CD4-positive, alpha-beta T cell treated with Interleukin-17A for 1 hour (primary cell): ENCODE data around the gene DOCK7.

Experiments
- DNase-seq: peaks from one replicate; pipeline ENCODE4 v3.0.0-alpha.2; 2020

The DOCK7 gene

DNA sequence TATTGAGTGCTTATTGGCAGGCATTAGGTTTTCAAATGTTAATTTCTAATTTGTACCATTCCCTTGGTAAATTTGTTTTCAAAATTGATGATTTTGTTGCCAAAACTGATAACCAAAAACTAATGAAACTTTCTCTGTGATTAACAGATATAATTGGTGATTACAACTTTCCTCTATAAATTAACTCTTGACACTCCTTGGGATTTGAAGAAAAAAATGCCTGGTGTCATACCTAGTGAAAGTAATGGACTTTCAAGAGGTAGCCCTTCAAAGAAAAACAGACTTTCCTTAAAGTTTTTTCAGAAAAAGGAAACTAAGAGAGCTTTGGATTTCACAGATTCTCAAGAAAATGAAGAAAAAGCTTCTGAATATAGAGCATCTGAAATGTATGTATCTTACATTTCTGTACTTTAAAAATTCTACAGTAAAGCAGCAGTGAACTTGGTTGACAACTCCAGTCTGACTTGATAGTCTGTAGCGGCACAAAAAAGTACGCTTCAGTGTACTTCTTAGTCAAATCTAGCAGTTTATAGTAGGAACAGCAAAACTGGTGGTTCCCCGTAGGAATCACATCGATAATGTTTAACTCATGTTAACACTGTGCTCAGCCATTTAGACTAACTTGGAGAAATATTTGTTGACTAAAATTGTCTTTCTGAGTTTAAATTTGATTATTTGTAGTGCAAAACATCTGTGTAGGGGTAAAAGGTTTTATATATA is 248.4 kb downstream of the DOCK7 start:
- DNase-seq = peak; percentile 11

DNA sequence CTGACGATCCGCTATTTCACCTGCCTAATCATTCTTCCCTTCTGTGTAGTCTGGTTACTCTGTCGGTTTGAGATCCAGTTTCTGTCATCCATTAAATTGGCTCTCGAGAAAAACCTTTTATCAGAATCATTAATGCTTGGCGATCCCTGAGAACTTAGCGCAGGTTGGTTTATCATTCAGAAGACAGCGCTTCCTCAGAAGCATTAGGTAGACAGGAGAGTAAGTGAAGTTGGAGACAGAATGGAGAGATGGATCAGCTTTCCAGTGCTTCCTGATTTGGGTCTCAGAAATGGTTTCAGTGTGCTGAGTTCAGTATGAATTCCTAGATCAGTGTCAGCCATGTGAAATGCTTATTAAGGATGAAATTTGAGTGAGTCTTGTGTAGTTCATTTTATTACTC is 250.0 kb downstream of the DOCK7 start:
- DNase-seq = peak; percentile 7

DNA sequence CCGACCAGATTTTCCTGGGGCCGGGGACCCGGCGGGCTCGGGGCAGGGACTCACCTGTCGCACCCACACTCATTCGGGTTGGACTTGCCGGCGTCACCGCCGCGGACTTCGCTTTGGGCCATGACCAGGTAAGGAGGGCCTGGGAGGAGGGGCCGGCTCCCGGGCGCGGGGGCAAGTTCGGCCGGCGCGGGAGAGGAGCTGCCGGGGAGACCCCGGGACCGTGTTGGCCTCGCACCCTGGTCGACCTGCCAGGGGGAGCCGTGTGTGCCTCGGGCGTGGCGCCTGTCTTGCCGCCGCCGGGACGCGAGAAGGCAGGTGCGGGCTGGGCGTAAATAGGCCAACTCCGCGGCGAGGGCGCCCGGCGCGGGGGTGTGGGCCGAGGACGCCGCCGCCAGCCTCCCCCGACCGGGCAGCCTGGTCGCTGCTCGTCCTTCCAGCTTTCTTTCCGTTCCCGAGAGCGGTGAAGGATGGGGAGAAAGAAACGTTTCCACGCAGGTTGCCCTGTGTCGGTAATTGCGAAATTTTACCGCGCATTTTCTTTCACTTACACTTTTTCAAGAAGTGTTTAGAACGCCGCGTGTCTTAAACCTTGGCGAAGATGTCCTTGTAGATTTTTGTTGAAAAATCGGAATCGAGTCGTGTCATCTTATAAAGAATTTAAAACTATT is 250.8 kb downstream of the DOCK7 start:
- DNase-seq = no peak

DNA sequence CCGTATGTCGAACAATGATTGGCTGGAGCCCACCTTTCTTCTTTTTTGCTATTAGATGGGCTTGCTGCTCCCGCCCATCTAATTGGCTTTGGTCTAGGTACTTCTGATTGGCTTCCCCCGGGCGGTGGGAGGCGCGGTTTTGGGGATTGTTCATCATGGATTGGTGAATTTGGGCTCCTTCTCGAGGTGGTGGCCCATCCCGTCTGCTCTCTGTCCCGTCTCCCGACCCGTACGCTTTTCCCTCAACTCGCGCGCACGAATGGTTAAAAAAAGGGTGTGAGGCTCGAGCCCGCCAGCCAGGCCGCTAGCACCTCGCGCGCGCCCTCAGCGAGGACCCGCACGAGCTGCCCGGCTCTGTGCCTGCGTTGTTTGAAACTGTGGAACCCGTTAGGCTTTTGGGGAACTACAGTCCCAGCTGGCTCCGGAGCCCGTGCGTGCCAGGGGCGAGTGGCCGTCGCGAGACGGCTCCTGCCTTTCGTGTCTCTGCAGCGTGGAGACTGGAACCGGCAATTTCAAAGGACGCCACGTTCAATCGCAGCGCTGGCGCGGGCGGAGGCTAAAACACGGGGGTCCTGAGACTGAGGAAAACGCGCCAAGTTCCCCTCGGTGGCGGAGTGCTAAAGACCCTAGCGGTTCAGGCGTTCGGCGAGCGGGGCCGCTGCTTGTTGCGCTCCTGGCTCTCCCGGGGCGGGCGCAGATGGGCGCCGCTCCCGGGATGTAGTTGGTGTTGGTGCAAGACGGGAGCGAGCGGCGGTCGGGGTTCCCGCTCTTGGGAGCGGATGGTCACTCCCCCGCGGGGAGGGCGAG is 251.5 kb downstream of the DOCK7 start, which contains the start of gene USP1:
Gene USP1 (plus strand): TSS at position 584 of the 807 bp plus-strand sequence. CDS start 2,819 bp downstream, outside the sequence.
- peak; percentile 100 for DNase-seq

DNA sequence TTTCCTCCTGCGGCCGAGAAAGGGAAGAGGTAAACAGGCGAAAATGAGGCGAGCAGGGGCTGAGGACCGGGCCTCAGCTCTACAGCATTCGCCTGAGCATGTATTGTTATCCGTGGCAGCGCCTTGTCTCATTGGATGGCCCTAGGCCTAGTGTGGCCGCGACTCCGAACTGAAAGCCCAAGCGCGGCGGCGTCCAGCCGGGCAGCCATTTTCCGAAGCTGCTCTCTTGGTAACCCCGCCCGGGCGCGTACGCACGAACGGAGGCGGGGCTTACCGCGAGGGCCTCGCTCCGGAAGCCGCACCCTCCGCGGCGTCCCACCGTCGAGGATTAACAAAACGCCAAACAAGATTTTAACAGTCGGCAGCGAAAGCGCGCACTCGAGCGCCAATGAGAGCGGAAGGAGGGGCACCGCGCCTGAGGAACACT is 252.1 kb downstream of the DOCK7 start:
- DNase-seq = no peak

DNA sequence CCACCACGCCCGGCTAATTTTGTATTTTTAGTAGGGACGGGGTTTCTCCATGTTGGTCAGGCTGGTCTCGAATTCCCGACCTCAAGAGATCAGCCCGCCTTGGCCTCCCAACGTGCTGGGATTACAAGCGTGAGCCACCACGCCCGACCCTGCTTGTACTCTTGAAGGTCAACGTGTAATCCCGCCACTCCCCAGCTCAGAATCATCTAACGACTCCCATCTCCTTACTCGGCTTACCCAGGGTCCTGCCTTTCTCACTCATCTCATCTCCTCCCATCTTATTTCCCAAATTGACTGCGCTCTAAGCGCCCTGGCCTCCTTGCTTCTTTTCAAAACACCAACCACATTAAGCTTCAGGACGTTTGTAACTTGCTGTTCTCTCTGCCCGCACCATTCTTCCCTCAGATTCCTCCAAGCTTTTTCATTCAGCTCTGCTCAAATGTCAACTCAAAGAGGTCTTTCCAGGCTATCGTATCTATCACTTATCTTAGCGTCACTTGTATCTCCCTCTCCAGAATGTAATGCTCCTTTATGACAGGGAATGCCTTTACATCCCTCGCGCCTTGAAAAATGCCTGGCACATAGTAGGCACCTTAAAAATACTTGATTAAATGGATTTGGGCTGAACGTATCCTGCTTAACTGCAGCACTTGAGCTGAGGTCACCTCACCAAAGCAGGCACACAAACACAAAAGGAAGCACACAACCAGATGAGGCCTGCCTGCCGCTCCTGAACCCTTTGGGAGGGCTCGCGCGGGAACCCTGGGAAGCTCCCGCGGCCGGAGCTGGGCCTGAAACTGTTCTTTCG is 252.8 kb downstream of the DOCK7 start:
- no peak for DNase-seq

DNA sequence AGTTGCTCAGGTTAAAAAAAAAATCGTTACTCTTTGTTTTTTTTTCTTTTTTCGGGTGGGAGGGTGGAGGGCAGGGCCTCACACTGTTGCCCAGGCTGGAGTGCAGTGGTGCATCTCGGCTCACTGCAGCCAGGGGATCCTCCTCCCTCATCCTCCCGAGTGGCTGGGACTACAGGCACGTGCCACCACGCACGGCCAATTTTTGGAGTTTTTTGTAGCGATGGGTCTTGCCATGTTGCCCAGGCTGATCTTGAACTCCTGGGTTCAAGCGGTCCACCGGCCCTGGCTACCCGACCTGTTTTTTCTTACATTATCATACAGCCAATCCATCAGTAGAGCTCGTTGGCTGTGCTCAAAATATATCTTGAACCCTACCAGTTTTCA is 253.6 kb downstream of the DOCK7 start:
- no peak for DNase-seq

DNA sequence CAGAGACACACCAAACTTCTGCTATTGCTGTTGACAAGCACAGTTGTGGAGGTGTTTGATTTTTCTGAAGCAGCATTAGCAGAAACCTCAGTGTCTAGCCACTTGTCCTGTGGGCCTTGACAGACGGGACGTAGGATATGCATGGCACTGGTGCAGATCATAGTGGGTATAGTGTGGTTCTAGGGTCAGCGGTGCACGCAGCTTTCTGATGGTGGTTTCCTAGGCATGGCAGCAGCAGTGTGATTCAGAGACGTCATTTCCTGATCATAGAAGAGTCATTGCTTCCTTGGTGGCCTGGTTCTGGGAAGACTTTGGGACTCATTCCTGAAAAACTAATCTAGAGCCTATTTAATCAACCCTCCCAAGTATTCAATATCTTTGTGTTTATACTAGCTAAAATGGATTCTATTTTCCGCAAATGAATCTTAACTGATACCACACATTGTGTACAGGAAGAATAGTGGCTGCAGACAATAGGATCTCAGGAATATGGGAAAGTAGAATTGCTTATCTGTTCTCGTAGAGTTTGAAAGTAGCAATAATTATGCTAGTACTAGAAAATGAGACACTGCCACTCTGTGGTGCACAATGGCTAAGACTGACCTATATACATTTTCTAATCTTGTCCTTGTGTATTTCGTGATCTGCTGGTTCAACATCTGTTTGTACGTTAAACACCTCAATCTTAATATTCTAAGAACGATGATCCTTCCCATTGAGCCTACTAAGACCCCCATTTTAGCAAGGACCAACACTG is 254.1 kb downstream of the DOCK7 start:
- DNase-seq = no peak

DNA sequence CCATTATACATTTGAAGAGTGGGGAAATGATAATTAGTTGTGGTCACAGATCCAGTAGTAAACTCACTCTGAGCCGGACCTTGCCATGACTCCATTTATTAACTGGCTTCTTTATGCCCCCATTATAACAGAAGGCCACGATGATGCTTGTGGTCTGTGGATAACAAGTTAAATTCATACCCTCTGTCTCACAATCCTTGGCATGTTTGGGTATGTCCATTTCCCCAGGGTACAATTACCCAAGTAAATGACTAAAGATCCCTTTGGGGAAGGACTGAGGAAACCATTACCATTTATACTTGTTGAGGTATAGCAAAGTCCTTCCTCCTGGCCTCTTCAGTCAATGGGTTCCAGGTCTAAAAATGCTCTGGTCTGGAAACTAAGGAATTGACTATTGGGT is 258.6 kb downstream of the DOCK7 start:
- DNase-seq = no peak

DNA sequence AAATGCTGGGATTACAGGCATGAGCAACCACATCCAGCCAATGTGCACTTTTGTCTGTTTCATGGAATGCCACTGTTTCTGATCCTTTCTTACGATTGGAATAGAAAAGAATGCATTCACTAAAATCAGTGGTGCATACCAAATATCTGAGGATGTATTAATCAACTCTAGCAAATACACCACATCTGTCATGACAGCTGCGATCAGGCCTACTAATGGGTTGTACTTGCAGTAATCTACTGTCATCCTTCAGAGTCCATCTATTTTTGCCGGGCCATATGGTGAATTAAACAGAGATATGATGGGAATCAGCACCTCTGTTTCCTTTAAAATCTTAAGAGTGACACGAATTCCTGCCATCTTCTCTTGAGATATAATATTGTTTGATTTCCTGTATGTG is 259.8 kb downstream of the DOCK7 start:
- no peak for DNase-seq

DNA sequence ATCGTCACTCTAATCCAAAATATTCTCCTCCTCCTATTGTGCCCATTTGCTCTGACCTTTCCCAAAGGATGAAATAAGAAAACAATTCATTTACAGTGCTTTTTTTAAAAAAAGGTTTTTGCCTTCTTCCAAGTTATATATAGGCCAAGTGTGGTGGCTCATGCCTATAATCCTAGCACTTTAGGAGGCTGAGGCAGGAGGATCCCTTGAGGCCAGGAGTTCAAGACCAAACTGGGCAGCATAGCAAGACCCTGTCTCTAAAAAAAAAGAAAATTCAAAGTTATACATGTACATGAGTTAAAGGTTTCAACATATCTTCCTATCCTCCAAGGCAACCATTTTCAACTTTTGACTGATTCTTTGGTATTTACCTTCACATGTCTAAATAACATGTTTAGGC is 261.4 kb downstream of the DOCK7 start:
- DNase-seq = no peak

DNA sequence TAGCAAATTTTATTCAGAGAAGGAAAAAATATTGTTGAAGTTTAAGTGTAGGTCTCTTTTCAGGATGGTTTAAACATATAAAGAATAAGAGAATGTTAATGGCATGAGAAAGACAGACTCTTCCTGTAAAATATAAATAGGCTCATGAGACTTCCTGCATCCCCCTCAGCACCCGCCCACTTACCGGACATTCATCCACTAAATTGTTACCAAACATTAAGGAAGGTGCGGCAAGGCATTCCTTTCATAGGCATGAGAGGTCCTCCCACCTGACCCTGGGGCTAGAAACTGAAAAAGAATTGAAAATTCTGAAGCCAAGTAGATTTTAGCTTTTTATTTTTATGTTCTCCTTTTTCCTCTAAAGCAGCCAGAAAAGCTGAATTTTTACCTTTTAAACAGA is 261.9 kb downstream of the DOCK7 start:
- DNase-seq = no peak

DNA sequence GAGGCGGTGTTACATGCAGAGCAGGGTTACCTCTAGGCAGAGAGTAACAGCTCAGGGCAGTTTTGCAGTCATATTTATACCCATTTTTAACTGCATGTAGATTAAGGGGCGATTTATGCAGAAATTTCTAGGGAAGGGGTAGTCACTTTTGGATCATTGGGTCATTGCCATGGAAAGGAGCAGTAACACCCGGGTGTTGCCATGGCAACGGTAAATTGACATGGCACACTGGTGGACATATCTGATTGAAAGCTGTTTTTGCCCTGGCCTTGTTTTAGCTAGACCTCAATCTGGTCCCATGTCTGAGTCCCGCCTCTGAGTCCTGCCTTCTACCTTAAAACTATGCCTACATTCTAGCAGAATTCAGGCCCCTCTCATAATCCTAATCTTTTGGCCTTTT is 263.1 kb downstream of the DOCK7 start:
- DNase-seq = no peak

DNA sequence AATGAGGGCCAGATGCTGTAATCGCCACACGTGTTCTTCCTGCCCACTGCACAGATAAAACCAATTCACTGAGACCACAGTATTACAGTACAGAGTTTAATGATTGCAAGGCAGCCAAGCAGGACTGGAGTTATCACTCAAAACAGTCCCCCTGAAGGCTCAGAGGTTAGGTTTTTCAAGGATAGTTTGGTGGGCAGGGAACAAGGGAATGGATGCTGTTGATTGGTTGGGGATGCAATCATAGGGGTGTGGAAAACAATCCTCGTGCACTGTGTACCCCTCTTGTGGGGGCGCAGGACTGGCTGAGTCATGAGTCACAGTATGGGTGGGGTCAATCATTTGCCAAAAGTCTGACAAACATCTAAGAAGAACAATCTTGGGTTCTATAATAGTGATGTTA is 263.8 kb downstream of the DOCK7 start:
- DNase-seq = no peak

DNA sequence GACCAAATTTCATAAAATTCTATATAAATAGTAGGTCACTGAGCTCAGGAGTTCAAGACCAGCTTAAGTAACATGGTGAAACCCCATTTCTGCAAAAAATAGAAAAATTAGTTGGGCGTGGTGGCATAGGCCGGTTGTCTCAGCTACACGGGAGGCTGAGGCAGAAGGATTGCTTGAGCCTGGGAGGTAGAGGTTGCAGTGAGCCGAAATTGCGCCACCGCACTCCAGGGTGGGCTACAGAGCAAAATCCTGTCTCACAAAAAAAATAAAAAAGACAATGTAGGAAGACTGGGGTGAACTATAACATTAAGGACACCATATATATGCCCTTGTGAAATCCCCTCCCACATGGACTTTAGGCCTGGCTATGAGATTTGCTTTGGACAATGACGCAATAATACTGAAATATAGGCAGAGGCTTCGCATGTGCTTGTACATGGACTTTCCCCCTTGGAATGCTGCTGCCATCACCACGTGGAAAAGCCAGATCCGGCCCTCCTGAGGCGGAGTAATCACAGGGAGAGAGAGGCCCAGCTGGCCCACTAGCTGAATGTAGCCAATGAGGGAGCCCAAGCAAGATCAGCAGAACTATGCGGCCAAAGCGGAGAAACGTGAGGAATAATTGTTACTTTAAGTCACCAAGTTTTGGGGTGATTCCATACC is 264.5 kb downstream of the DOCK7 start:
- DNase-seq = no peak

DNA sequence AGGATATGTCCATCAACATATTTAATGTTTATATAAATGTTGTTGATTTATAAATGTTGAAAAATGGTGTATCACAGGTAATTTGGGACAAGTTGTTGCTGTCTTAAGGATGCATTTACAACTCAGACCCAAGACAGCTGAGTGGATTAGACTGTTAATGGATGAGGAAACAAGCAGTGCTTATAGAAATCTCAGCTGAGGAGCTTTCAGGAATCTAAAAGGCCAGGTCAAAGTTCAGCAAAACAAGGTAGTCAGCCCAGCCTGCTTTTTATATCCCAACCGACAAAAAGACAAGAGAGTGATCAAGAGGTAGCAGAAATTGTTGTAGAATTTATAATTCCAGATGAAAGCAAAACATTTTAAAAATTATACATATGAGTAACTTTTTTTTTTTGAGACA is 268.0 kb downstream of the DOCK7 start:
- DNase-seq = no peak

DNA sequence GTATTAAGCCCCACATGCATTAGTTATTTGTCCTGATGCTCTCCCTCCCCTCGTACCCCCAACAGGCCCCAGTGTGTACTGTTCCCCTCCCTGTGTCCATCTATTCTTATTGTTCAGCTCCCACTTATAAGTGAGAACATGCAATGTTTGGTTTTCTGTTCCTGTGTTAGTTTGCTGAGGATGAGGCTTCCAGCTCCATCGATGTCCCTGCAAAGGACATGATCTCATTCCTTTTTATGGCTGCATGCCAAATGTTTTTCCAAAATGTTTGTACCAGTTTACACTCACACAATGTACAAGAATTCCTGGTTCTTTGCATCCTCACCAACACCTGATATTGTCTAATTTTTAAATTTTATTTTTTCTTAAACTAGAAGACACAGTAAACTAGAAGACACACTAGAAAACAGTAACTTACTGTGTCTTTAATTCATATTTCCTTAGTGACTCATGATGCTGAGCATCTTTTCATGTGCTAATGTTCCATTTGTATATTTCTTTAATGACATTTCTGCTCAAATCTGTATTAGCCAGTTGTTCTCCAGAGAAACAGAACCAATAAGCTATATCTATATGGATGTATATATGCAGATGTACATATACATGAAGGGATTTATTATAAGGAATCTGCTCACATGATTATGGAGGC is 270.7 kb downstream of the DOCK7 start:
- no peak for DNase-seq

DNA sequence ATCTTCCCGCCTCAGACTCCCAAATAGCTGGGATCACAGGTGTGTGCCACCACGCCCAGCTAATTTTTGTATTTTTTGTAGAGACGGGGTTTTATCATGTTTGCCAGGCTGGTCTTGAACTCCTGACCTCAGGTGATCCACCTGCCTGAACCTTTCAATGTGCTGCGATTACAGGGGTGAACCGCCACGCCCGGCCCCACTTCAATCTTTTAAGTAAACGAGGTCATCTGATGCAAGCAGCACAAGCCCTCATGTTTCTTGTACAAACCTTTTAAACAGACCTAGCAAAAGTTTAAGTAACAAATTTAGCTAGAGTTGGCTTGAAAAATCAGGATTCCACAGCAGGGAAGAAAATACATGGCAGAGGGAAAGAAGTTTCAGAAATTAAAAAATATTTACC is 272.5 kb downstream of the DOCK7 start:
- no peak for DNase-seq

DNA sequence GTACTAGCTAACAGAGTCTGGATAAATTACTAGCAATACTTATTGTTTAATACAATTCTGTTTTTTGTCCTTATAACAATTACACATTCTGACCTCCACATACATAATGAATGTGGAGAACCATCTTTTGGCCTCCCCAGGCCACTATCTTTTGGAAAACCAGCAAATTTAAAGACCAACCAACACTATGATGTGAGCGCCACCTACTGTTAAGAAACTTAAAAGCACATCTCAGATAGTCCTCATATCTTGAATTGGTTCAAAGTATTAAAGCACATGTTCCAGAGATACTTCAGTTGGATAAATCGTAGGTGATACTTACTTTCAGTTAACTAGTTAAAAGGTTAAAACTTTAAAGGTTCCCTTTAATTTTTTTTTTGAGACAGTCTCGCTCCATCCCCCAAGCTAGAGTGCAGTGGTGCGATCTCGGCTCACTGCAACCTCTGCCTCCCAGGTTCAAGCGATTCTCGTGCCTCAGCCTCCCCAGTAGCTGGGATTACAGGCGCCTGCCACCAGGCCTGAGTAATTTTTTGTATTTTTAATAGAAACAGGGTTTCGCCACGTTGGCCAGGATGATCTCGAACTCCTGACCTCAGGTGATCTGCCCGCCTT is 280.7 kb downstream of the DOCK7 start:
- peak; percentile 55 for DNase-seq

DNA sequence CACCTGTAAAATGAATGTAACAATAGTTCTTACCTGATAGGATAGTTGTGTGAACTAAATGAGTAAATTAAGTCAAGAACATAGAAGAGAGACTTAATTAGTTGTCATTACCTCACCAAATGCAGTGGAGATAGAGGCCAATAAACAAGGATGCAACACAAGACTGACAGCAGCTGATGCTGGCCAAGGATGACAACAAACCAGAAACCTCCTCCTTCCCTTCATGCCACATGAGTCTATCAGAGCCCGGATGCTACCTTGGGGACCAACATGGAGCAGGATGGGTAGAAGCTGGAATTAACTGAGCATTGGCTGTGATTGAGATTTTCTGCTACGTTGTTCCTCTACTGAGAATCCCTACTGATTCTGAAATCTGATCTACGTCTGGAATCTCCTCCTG is 281.6 kb downstream of the DOCK7 start:
- no peak for DNase-seq

DNA sequence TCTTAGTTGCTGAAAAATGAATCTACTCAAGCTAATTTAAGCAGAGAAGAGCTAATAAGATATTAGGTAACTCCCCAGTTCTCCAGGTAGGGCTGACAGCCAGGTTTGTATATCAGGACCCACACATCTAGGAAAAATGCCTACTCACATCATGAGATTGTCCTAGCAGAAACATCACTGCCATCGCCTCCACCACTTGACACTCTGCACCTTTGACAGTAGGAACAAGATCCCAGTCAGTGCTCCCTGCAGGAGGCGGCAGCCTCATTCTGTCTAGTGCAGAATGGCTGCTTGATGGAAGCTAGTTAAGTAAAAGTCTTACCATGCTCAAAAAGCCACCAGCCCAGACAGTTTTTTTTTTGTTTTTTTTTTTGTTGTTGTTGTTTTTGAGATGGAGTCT is 282.9 kb downstream of the DOCK7 start:
- DNase-seq = no peak
